Nephron progenitor cell (in vitro differentiated cells): ENCODE measurements around the gene APBB2.

ENCODE experiments used
- DNase-seq: peaks from one replicate; pipeline ENCODE4 v3.0.0; 2021
- H3K27ac Mint-ChIP-seq: 2 replicates; pipeline ENCODE4 v1.8.0; 2021; ENCODE audit warnings: mild to moderate bottlenecking, moderate library complexity, mixed read lengths
- H3K27me3 Mint-ChIP-seq: 2 replicates; pipeline ENCODE4 v1.8.0; 2021; ENCODE audit warnings: mild to moderate bottlenecking, low read depth, mixed read lengths; ENCODE audit not compliant: poor library complexity
- H3K36me3 Mint-ChIP-seq: 2 replicates; pipeline ENCODE4 v1.8.0; 2021; ENCODE audit warnings: low read depth, mixed read lengths
- H3K4me1 Mint-ChIP-seq: 2 replicates; pipeline ENCODE4 v1.8.0; 2021; ENCODE audit warnings: mixed read lengths
- H3K4me3 Mint-ChIP-seq: 2 replicates; pipeline ENCODE4 v1.8.0; 2021; ENCODE audit warnings: mild to moderate bottlenecking, moderate library complexity, mixed read lengths
- H3K9me3 Mint-ChIP-seq: 2 replicates; pipeline ENCODE4 v1.8.0; 2021; ENCODE audit warnings: mild to moderate bottlenecking, moderate library complexity, mixed read lengths
- TF ChIP-seq, protein P1 (sequence below): fragments of 200-600 bp; sonication (generic); IDR thresholded peaks from 2 replicates; pipeline ENCODE4 v1.5.0; 2021; ENCODE audit warnings: antibody characterized with exemption

The APBB2 gene

DNA sequence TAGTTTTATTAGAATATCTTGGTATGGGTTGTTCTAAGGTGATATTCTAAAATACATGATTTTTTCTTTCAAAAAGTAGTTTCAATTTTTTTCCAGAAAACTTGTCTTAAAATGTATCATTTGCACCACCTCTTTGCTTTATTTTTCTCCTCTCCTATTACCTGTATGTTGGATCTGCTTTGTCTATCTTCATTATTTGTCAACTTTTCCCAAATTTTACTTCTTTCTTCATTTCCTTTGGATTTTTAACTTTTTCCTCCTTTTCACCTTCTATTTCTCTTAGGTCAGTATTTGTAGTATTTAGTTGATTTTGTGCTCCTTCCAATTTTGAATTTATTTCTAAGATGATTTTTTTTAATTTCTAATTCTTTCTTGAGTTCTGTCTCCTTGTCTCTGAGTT, 169.6 kb downstream of the APBB2 start:
- TF ChIP-seq, protein P1, sequence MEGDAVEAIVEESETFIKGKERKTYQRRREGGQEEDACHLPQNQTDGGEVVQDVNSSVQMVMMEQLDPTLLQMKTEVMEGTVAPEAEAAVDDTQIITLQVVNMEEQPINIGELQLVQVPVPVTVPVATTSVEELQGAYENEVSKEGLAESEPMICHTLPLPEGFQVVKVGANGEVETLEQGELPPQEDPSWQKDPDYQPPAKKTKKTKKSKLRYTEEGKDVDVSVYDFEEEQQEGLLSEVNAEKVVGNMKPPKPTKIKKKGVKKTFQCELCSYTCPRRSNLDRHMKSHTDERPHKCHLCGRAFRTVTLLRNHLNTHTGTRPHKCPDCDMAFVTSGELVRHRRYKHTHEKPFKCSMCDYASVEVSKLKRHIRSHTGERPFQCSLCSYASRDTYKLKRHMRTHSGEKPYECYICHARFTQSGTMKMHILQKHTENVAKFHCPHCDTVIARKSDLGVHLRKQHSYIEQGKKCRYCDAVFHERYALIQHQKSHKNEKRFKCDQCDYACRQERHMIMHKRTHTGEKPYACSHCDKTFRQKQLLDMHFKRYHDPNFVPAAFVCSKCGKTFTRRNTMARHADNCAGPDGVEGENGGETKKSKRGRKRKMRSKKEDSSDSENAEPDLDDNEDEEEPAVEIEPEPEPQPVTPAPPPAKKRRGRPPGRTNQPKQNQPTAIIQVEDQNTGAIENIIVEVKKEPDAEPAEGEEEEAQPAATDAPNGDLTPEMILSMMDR: no peak
- DNase-seq: no peak
- peaks cover 41% of the 10 kb centered on the region for H3K9me3 Mint-ChIP-seq
- H3K4me1 Mint-ChIP-seq: no peaks in the 10 kb centered on the region
- peaks cover 20% of the 10 kb centered on the region for H3K36me3 Mint-ChIP-seq
- no peak overlapping the region for H3K4me3 Mint-ChIP-seq
- H3K27ac Mint-ChIP-seq: no peak overlapping the region
- peaks cover 4% of the 10 kb centered on the region for H3K27me3 Mint-ChIP-seq

DNA sequence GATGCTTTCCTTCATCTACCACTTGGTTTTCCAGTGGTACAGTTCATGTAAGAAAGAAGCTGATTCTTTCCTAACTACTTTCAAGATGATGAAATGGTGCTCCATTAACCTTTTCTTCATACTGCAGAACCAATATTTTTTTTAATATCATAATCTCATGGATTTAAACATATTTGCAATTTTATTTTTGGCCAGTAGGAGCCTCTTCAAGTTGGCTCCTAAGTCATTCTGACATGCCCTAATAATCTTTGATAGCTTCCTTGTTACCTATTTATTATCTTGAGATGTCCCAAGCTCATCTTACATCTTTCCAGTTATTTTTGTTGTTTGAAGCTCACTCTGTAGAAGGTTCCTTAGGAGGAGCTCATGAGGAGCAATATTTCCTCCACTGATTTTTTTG, 170.2 kb downstream of the APBB2 start:
- Mint-ChIP-seq H3K4me3 (no peak overlapping the region), H3K36me3 (peaks cover 20% of the 10 kb centered on the region), H3K9me3 (peaks cover 41% of the 10 kb centered on the region), H3K4me1 (no peaks in the 10 kb centered on the region), H3K27me3 (peaks cover 4% of the 10 kb centered on the region), H3K27ac (no peak overlapping the region)
- no peak for DNase-seq
- TF ChIP-seq, protein P1: no peak

DNA sequence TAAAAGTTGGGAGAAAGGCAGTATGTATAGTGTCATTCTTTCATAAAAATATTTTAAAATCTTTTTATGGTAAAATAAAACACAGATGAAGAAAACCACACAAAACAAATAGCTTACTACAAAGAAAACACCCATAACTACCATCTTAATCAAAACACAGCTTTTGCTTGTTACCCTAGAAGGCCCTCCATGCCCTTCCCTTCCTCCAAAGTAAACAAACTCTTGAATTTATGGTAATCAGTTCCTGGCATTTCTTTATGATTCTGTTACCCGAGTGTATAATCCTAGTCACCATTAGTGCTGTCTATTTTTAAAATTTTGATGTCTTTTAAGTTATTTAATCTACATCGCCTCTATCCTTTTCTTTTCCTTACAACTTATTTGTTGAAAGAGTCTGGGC, 170.9 kb downstream of the APBB2 start:
- peaks cover 38% of the 10 kb centered on the region for H3K9me3 Mint-ChIP-seq
- H3K4me3 Mint-ChIP-seq: no peak overlapping the region
- H3K27ac Mint-ChIP-seq: no peak overlapping the region
- peaks cover 20% of the 10 kb centered on the region for H3K36me3 Mint-ChIP-seq
- DNase-seq: no peak
- no peaks in the 10 kb centered on the region for H3K4me1 Mint-ChIP-seq
- TF ChIP-seq, protein P1: no peak
- H3K27me3 Mint-ChIP-seq: peaks cover 4% of the 10 kb centered on the region

DNA sequence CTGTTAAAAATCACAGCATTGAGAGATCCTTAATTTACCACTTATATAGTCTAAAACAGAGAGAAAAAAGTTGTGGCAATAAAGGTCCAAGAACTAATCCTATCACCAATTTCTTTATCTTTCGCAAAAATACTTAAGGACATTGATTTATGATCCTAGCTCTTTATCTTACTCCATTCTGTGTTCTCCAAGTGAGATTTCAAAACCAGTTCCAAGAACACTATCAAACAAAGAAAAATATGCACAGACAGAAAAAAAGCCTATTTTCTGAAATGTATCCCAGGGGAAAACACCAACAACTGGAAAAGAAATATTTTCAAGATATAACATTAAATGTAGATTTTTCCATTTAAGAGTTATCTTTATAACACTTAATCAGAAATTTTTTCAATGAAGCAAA, 172.8 kb downstream of the APBB2 start:
- Mint-ChIP-seq H3K9me3 (peaks cover 31% of the 10 kb centered on the region), H3K36me3 (peaks cover 20% of the 10 kb centered on the region), H3K27me3 (no peaks in the 10 kb centered on the region), H3K4me3 (no peak overlapping the region), H3K4me1 (no peaks in the 10 kb centered on the region), H3K27ac (no peak overlapping the region)
- no peak for DNase-seq
- TF ChIP-seq, protein P1: no peak

DNA sequence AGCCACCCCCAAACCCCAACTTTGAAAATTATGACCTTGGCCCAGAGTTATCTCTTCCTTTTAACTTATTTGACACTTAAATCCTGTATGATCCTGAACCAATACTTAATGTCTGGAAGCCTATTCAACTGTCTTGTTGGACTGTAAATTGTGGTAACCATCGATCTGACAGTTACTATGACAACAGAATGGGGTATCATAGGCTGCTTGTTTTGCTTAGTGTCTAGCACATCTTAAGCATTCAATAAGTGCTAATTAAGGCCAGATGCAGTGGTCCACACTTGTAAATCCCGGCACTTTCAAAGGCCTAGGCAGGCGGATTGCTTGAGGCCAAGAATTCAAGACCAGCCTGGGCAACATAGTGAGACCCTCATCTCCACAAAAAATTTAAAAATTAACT, 175.0 kb downstream of the APBB2 start:
- Mint-ChIP-seq H3K4me1 (no peaks in the 10 kb centered on the region), H3K36me3 (peaks cover 7% of the 10 kb centered on the region), H3K4me3 (no peak overlapping the region), H3K27me3 (no peaks in the 10 kb centered on the region), H3K9me3 (peaks cover 10% of the 10 kb centered on the region), H3K27ac (no peak overlapping the region)
- TF ChIP-seq, protein P1: no peak
- DNase-seq: no peak

DNA sequence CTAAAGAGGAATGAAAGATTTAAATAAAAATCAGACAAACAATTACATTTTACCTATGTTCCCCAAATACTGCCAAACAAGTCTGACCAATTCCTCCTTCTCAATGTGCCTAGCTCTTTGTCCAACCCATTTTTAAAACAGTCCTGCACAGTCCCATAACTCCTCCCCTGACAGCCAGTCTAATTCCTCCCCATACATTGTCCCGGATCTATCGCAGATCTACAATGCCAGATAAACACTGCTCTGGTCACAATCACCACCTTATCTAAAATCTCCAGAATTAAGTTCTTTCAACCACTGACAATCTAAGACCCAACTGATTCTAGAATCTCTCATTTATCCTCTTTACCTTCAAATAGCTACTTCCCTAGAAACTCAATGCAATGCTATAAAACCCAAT, 176.0 kb downstream of the APBB2 start:
- Mint-ChIP-seq H3K4me3 (no peak overlapping the region), H3K4me1 (no peaks in the 10 kb centered on the region), H3K9me3 (peaks cover 4% of the 10 kb centered on the region), H3K27me3 (no peaks in the 10 kb centered on the region), H3K36me3 (peaks cover 4% of the 10 kb centered on the region), H3K27ac (no peak overlapping the region)
- no peak for DNase-seq
- TF ChIP-seq, protein P1: no peak
